Measurements from ENCODE around the gene SERPINE1.
A peak's percentile ranks its signal among the peaks of the same experiment; 100 is the strongest.
"Not testable (repeated sequence)": the region's sequence is repeated elsewhere in the genome, so short reads cannot be mapped to it uniquely, and the experiment has no call there.

Gene SERPINE1

DNA sequence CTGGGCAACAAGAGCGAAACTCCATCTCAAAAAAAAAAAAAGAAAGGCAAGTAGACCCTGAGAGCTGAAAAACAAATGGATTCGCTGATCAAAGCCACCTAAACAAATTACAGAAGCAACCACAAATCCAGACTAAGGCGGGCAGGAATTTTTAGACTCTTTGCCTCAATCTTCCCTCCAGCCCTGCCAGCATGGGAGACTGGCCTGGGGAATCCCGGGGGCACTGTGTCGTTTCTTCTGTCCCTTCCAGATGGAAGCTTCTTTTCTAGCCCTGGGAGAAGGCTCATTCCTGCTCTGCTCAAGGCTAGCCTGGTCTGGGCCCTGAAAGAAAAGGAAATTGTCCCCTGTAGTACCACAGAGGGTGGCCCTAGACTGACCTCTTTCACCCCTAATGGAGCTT is 15.6 kb upstream of the SERPINE1 start:
- Histone ChIP-seq H2BK120ac (ENCODE audit: low read depth, low read length) (no peak overlapping the region), H3K4me2 (ENCODE audit: insufficient read depth, low read length, poor library complexity, severe bottlenecking) (no peak overlapping the region), H3K4me3 (ENCODE audit: low read length in 2 of 2) (no peak overlapping the region), H3K18ac (ENCODE audit: low read length) (no peak overlapping the region), H3K4me1 (ENCODE audit: control insufficient read depth in 2 of 2, insufficient read depth in 1 of 2, low read depth in 1 of 2, low read length in 2 of 2) (peaks cover 0 to 5% of the 10 kb centered on the region in 2 donors), H3K36me3 (replicated peaks in 1 of 2; ENCODE audit: control insufficient read depth in 2 of 2, insufficient read depth in 2 of 2, low read length in 2 of 2) (no peaks in the 10 kb centered on the region), H2BK12ac (ENCODE audit: low read length) (no peak overlapping the region), H3K79me1 (ENCODE audit: low read depth, low read length) (no peaks in the 10 kb centered on the region), H3K27me3 (ENCODE audit: control insufficient read depth in 3 of 3, insufficient read depth in 3 of 3, low read depth in 1 of 3, low read length in 3 of 3) (no peaks in the 10 kb centered on the region), H2AK5ac (ENCODE audit: low read depth, low read length) (no peak overlapping the region), H4K91ac (ENCODE audit: low read depth, low read length, poor library complexity) (no peak overlapping the region), H3K14ac (ENCODE audit: low read length) (no peak overlapping the region), H2AFZ (ENCODE audit: low read length) (no peak overlapping the region), H3K9me3 (replicated peaks in 1 of 2; ENCODE audit: control insufficient read depth in 2 of 2, insufficient read depth in 1 of 2, low read depth in 1 of 2, low read length in 2 of 2) (no peaks in the 10 kb centered on the region), H2BK5ac (ENCODE audit: low read length) (no peak overlapping the region), H3K23ac (ENCODE audit: low read depth, low read length, poor library complexity) (no peak overlapping the region), H2BK15ac (ENCODE audit: low read length) (no peak overlapping the region), H4K8ac (ENCODE audit: low read depth, low read length) (no peak overlapping the region), H3K9ac (ENCODE audit: low read depth, low read length, poor library complexity) (no peak overlapping the region), H3K27ac (replicated peaks; ENCODE audit: low read length) (no peak overlapping the region), H3K4ac (ENCODE audit: low read length) (no peak overlapping the region)
- DNase-seq (ENCODE audit: low spot score) = no peak
- WGBS, 2 donors (ENCODE audit: extremely low coverage in 2 of 2, insufficient read length in 2 of 2, insufficient replicate concordance in 1 of 2) = no CpG with 5 or more reads among the region's 5 CpGs

GRCh38 chr7:101112233-101112632 is 14.7 kb upstream of the SERPINE1 start:
- Histone ChIP-seq H4K8ac (ENCODE audit: low read depth, low read length) (no peak overlapping the region), H3K4me2 (ENCODE audit: insufficient read depth, low read length, poor library complexity, severe bottlenecking) (no peak overlapping the region), H3K27me3 (ENCODE audit: control insufficient read depth in 3 of 3, insufficient read depth in 3 of 3, low read depth in 1 of 3, low read length in 3 of 3) (no peaks in the 10 kb centered on the region), H3K4ac (ENCODE audit: low read length) (no peak overlapping the region), H3K14ac (ENCODE audit: low read length) (peak overlapping the region; percentile 84), H3K36me3 (replicated peaks in 1 of 2; ENCODE audit: control insufficient read depth in 2 of 2, insufficient read depth in 2 of 2, low read length in 2 of 2) (no peaks in the 10 kb centered on the region), H2BK120ac (ENCODE audit: low read depth, low read length) (peak overlapping the region; percentile 87), H3K4me3 (ENCODE audit: low read length in 2 of 2) (no peak overlapping the region), H2AK5ac (ENCODE audit: low read depth, low read length) (peak overlapping the region; percentile 46), H3K9me3 (replicated peaks in 1 of 2; ENCODE audit: control insufficient read depth in 2 of 2, insufficient read depth in 1 of 2, low read depth in 1 of 2, low read length in 2 of 2) (no peaks in the 10 kb centered on the region), H4K91ac (ENCODE audit: low read depth, low read length, poor library complexity) (no peak overlapping the region), H3K4me1 (ENCODE audit: control insufficient read depth in 2 of 2, insufficient read depth in 1 of 2, low read depth in 1 of 2, low read length in 2 of 2) (peaks cover 0 to 5% of the 10 kb centered on the region in 2 donors), H2BK15ac (ENCODE audit: low read length) (no peak overlapping the region), H3K9ac (ENCODE audit: low read depth, low read length, poor library complexity) (no peak overlapping the region), H2BK5ac (ENCODE audit: low read length) (no peak overlapping the region), H2AFZ (ENCODE audit: low read length) (peak overlapping the region; percentile 22), H3K18ac (ENCODE audit: low read length) (peak overlapping the region; percentile 44), H2BK12ac (ENCODE audit: low read length) (peak overlapping the region; percentile 16), H3K27ac (replicated peaks; ENCODE audit: low read length) (no peak overlapping the region), H3K79me1 (ENCODE audit: low read depth, low read length) (no peaks in the 10 kb centered on the region), H3K23ac (ENCODE audit: low read depth, low read length, poor library complexity) (no peak overlapping the region)
- WGBS, 2 donors (ENCODE audit: extremely low coverage in 2 of 2, insufficient read length in 2 of 2, insufficient replicate concordance in 1 of 2) = no CpG with 5 or more reads among the region's 11 CpGs
- DNase-seq (ENCODE audit: low spot score) = no peak

GRCh38 chr7:101113140-101113539 is 13.8 kb upstream of the SERPINE1 start:
- H4K8ac ChIP-seq (ENCODE audit: low read depth, low read length); H2BK15ac ChIP-seq (ENCODE audit: low read length); H3K18ac ChIP-seq (ENCODE audit: low read length); H3K27me3 ChIP-seq (ENCODE audit: control insufficient read depth in 3 of 3, insufficient read depth in 3 of 3, low read depth in 1 of 3, low read length in 3 of 3); H2BK120ac ChIP-seq (ENCODE audit: low read depth, low read length); H3K9ac ChIP-seq (ENCODE audit: low read depth, low read length, poor library complexity); H3K27ac ChIP-seq (replicated peaks; ENCODE audit: low read length); H3K14ac ChIP-seq (ENCODE audit: low read length); H2BK12ac ChIP-seq (ENCODE audit: low read length); H3K79me1 ChIP-seq (ENCODE audit: low read depth, low read length); H3K4me1 ChIP-seq (ENCODE audit: control insufficient read depth in 2 of 2, insufficient read depth in 1 of 2, low read depth in 1 of 2, low read length in 2 of 2); H2AK5ac ChIP-seq (ENCODE audit: low read depth, low read length); H2AFZ ChIP-seq (ENCODE audit: low read length); H3K4ac ChIP-seq (ENCODE audit: low read length); DNase-seq (ENCODE audit: low spot score); H4K91ac ChIP-seq (ENCODE audit: low read depth, low read length, poor library complexity); H3K9me3 ChIP-seq (replicated peaks in 1 of 2; ENCODE audit: control insufficient read depth in 2 of 2, insufficient read depth in 1 of 2, low read depth in 1 of 2, low read length in 2 of 2); H3K23ac ChIP-seq (ENCODE audit: low read depth, low read length, poor library complexity); H2BK5ac ChIP-seq (ENCODE audit: low read length); H3K4me2 ChIP-seq (ENCODE audit: insufficient read depth, low read length, poor library complexity, severe bottlenecking); H3K4me3 ChIP-seq (ENCODE audit: low read length in 2 of 2); H3K36me3 ChIP-seq (replicated peaks in 1 of 2; ENCODE audit: control insufficient read depth in 2 of 2, insufficient read depth in 2 of 2, low read length in 2 of 2): not testable (repeated sequence)
- no CpG with 5 or more reads among the region's 7 CpGs for WGBS, 2 donors (ENCODE audit: extremely low coverage in 2 of 2, insufficient read length in 2 of 2, insufficient replicate concordance in 1 of 2)

DNA sequence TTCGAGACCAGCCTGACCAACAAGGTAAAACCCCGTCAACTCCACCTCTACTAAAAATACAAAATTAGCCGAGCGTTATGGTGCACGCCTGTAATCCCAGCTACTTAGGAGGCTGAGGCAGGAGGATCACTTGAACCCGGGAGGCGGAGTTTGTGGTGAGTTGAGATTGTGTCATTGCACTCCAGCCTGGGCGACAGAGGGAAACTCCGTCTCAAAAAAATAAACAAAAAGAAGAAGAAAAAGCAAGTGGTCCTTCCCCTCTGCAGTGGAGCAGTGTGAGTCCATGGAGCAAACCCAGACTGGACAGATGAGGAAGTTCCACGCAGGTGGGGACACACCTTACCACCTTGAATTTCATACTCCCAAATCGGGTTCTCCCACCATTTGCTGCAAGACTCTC is 13.1 kb upstream of the SERPINE1 start:
- Histone ChIP-seq H3K27me3 (ENCODE audit: control insufficient read depth in 3 of 3, insufficient read depth in 3 of 3, low read depth in 1 of 3, low read length in 3 of 3) (no peaks in the 10 kb centered on the region), H2BK5ac (ENCODE audit: low read length) (no peak overlapping the region), H3K4me1 (ENCODE audit: control insufficient read depth in 2 of 2, insufficient read depth in 1 of 2, low read depth in 1 of 2, low read length in 2 of 2) (peaks cover 0 to 2% of the 10 kb centered on the region in 2 donors), H3K4ac (ENCODE audit: low read length) (no peak overlapping the region), H3K23ac (ENCODE audit: low read depth, low read length, poor library complexity) (no peak overlapping the region), H2AFZ (ENCODE audit: low read length) (no peak overlapping the region), H4K8ac (ENCODE audit: low read depth, low read length) (no peak overlapping the region), H3K18ac (ENCODE audit: low read length) (no peak overlapping the region), H3K14ac (ENCODE audit: low read length) (no peak overlapping the region), H2BK120ac (ENCODE audit: low read depth, low read length) (no peak overlapping the region), H4K91ac (ENCODE audit: low read depth, low read length, poor library complexity) (no peak overlapping the region), H3K79me1 (ENCODE audit: low read depth, low read length) (no peaks in the 10 kb centered on the region), H2AK5ac (ENCODE audit: low read depth, low read length) (no peak overlapping the region), H3K36me3 (replicated peaks in 1 of 2; ENCODE audit: control insufficient read depth in 2 of 2, insufficient read depth in 2 of 2, low read length in 2 of 2) (no peaks in the 10 kb centered on the region), H2BK12ac (ENCODE audit: low read length) (no peak overlapping the region), H3K4me2 (ENCODE audit: insufficient read depth, low read length, poor library complexity, severe bottlenecking) (no peak overlapping the region), H2BK15ac (ENCODE audit: low read length) (no peak overlapping the region), H3K9ac (ENCODE audit: low read depth, low read length, poor library complexity) (no peak overlapping the region), H3K9me3 (replicated peaks in 1 of 2; ENCODE audit: control insufficient read depth in 2 of 2, insufficient read depth in 1 of 2, low read depth in 1 of 2, low read length in 2 of 2) (no peaks in the 10 kb centered on the region), H3K27ac (replicated peaks; ENCODE audit: low read length) (no peak overlapping the region), H3K4me3 (ENCODE audit: low read length in 2 of 2) (no peak overlapping the region)
- no CpG with 5 or more reads among the region's 11 CpGs for WGBS, 2 donors (ENCODE audit: extremely low coverage in 2 of 2, insufficient read length in 2 of 2, insufficient replicate concordance in 1 of 2)
- no peak for DNase-seq (ENCODE audit: low spot score)

Measured in neuronal stem cell (in vitro differentiated cells).